ENCODE measurements around the gene MFSD11. TPM values are rescaled to one million over a fixed set of nuclear protein-coding genes. Genes with fewer than 3 reads are reported as not detected.
"Not testable (repeated sequence)": the region's sequence is repeated elsewhere in the genome, so short reads cannot be mapped to it uniquely, and the experiment has no call there.

Gene MFSD11
- total RNA-seq, 1 donor from 2014 or later: 39.7 TPM

DNA sequence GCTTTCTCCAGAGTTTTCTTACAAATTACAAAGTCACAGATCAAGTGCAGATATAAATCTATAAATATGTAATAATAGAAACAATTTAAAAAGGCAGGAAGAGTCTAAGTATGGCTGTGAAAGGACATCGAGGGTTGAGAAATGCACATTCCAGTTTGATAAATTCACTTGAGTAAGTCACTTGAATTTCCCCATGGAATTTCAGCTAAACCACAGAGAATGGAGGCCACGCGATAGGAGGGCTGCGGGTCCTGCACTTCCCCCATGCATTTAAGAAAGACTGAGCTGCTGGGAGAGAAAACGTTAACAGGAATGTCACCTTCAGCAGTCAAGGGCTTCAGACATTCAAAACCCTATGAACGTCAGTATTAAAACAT is 21.1 kb upstream of the MFSD11 start:
- H3K27me3 Mint-ChIP-seq (ENCODE audit: low read depth): no peaks in the 10 kb centered on the region
- TF ChIP-seq, protein P1, sequence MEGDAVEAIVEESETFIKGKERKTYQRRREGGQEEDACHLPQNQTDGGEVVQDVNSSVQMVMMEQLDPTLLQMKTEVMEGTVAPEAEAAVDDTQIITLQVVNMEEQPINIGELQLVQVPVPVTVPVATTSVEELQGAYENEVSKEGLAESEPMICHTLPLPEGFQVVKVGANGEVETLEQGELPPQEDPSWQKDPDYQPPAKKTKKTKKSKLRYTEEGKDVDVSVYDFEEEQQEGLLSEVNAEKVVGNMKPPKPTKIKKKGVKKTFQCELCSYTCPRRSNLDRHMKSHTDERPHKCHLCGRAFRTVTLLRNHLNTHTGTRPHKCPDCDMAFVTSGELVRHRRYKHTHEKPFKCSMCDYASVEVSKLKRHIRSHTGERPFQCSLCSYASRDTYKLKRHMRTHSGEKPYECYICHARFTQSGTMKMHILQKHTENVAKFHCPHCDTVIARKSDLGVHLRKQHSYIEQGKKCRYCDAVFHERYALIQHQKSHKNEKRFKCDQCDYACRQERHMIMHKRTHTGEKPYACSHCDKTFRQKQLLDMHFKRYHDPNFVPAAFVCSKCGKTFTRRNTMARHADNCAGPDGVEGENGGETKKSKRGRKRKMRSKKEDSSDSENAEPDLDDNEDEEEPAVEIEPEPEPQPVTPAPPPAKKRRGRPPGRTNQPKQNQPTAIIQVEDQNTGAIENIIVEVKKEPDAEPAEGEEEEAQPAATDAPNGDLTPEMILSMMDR (IDR thresholded peaks at IDR 0.05; ENCODE audit: unreplicated experiment): no peak
- H3K27ac Mint-ChIP-seq: no peak overlapping the region
- H3K4me1 Mint-ChIP-seq: no peaks in the 10 kb centered on the region
- DNase-seq (ENCODE audit: low spot score in 2 of 2, unreplicated experiment in 2 of 2): no peak
- H3K9me3 Mint-ChIP-seq: no peaks in the 10 kb centered on the region
- H3K4me3 Mint-ChIP-seq: no peak overlapping the region
- H3K36me3 Mint-ChIP-seq: peaks cover 45% of the 10 kb centered on the region

DNA sequence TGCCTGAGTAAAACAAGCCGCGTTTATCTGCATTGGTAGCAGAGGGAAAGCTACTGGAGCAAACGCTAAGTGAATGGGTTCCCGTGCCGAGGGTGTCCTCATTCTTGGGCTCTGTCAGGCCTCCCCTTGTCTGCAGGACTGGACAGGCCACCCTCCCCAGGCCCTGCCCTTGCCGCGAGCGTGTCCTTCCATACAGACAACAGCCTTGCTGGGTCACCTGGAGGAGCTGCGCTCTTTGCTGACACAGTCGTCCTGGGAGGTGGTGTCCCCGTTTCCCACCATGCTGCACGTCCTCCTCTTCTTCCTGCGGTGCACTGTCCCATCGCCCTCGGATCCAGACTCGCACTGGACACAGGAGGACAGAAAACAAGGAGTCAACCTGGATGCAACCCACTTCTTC is 19.4 kb upstream of the MFSD11 start:
- Mint-ChIP-seq H3K4me1 (no peaks in the 10 kb centered on the region), H3K4me3 (no peak overlapping the region), H3K9me3 (no peaks in the 10 kb centered on the region), H3K36me3 (peaks cover 51% of the 10 kb centered on the region), H3K27ac (no peak overlapping the region), H3K27me3 (ENCODE audit: low read depth) (no peaks in the 10 kb centered on the region)
- TF ChIP-seq, protein P1 (IDR thresholded peaks at IDR 0.05; ENCODE audit: unreplicated experiment): no peak
- no peak for DNase-seq (ENCODE audit: low spot score in 2 of 2, unreplicated experiment in 2 of 2)

DNA sequence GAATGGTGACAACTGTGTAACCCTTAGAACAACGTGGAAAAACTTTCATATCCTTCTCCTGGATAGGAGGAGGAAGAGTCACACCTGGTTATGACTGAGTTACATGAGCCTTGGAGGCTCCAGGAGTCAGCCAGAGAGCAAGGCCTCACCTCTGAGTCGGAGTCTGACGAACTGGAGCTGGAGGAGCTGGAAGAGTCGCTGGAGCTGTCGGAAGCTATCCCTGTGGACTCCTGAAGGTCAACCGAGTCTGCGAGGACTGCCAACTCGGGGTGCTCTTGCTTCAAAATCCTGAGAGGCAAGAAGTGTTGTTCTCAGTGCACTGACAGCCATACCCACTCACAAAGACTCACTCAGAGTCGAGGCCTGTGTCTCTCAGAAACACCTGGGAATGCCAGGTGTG is 17.7 kb upstream of the MFSD11 start:
- Mint-ChIP-seq H3K4me1 (peaks cover 3% of the 10 kb centered on the region), H3K36me3 (peaks cover 44% of the 10 kb centered on the region)
- DNase-seq (ENCODE audit: low spot score in 2 of 2, unreplicated experiment in 2 of 2): no peak

DNA sequence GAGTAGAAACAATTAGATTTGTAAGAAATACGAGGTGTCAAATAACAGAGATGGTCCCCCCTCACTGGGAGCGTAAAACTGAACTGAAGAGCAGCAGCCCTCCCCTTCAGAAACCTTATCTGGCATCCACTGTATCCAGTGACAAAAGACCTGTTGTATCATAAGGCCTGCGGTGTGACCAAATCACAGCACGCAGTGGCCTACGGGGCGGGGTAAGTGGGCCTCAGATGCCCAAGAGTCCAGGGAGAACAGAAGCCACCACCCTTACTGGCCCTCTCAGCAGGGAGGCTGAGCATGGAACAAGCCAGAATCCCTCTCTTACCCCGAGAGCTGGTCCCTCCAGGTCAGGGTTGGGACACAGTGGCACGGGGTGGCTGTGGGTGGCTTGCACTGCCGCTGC is 17.0 kb upstream of the MFSD11 start:
- Mint-ChIP-seq H3K36me3 (peaks cover 41% of the 10 kb centered on the region), H3K27me3 (ENCODE audit: low read depth) (no peaks in the 10 kb centered on the region), H3K4me3 (no peak overlapping the region), H3K27ac (no peak overlapping the region), H3K9me3 (no peaks in the 10 kb centered on the region), H3K4me1 (peaks cover 8% of the 10 kb centered on the region)
- no peak for DNase-seq (ENCODE audit: low spot score in 2 of 2, unreplicated experiment in 2 of 2)
- TF ChIP-seq, protein P1 (IDR thresholded peaks at IDR 0.05; ENCODE audit: unreplicated experiment): no peak

More for the DNA sequence above, 17.7 kb upstream of the MFSD11 start:
- H3K9me3 Mint-ChIP-seq: no peaks in the 10 kb centered on the region
- TF ChIP-seq, protein P1 (IDR thresholded peaks at IDR 0.05; ENCODE audit: unreplicated experiment): no peak
- H3K27me3 Mint-ChIP-seq (ENCODE audit: low read depth): no peaks in the 10 kb centered on the region
- H3K27ac Mint-ChIP-seq: no peak overlapping the region
- H3K4me3 Mint-ChIP-seq: no peak overlapping the region

DNA sequence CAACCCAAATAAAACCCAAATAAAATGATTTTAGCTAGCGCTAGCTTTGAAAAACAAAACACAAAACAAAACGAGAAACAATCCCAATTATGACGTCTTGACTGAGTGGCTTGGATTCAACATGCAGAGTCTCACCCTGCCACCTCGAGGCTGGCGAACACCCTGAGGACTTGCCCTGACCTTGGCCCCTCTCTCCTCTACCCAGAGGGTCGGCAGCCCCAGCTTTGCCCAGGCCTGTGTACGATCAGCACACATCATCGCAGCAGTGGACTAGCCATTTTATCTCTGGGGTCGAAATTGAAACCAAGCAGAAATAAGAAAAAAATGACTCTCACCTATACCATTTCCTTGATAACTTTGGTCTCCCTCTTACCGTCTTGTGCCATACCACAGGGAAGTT is 16.5 kb upstream of the MFSD11 start:
- Mint-ChIP-seq H3K36me3 (peaks cover 35% of the 10 kb centered on the region), H3K27ac (no peak overlapping the region), H3K27me3 (ENCODE audit: low read depth) (no peaks in the 10 kb centered on the region), H3K4me3 (no peak overlapping the region), H3K4me1 (peaks cover 9% of the 10 kb centered on the region), H3K9me3 (no peaks in the 10 kb centered on the region)
- no peak for DNase-seq (ENCODE audit: low spot score in 2 of 2, unreplicated experiment in 2 of 2)
- TF ChIP-seq, protein P1 (IDR thresholded peaks at IDR 0.05; ENCODE audit: unreplicated experiment): no peak

DNA sequence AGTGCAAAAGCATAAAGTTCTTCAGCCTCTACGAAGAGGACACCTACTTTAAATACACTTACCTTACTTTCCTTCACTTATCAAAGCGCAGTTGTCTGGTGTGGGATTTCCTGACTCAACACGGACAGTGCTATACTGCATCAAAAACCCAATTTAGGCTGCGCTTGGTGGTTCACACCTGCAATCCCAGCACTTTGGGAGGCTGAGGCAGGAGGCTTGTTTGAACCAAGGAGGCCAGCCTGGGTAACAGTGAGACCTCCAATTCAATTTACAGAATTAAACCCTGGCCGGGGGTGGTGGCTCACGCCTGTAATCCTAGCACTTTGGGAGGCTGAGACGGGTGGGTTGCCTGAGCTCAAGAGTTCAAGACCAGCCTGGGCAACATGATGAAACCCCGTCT is 15.6 kb upstream of the MFSD11 start:
- TF ChIP-seq, protein P1 (IDR thresholded peaks at IDR 0.05; ENCODE audit: unreplicated experiment): no peak
- peaks cover 10% of the 10 kb centered on the region for H3K4me1 Mint-ChIP-seq
- no peak for DNase-seq (ENCODE audit: low spot score in 2 of 2, unreplicated experiment in 2 of 2)
- no peak overlapping the region for H3K4me3 Mint-ChIP-seq
- no peaks in the 10 kb centered on the region for H3K27me3 Mint-ChIP-seq (ENCODE audit: low read depth)
- no peak overlapping the region for H3K27ac Mint-ChIP-seq
- H3K36me3 Mint-ChIP-seq: peaks cover 35% of the 10 kb centered on the region
- no peaks in the 10 kb centered on the region for H3K9me3 Mint-ChIP-seq

DNA sequence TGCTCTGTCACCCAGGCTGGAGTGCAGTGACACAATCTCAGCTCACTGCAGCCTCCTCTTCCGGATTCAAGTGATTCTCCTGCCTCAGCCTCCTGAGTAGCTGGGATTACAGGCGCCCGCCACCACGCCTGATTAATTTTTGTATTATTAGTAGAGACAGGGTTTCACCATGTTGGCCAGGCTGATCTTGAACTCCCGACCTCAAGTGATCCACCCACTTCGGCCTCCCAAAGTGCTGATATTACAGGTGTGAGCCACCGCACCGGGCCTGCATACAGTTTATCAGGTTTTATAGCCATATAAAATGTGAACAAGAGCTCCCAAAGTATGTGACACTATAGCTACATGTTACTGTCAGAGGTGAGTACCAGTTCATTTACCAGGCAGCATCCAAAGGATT is 14.9 kb upstream of the MFSD11 start:
- H3K9me3 Mint-ChIP-seq; DNase-seq (ENCODE audit: low spot score in 2 of 2, unreplicated experiment in 2 of 2); H3K27me3 Mint-ChIP-seq (ENCODE audit: low read depth); H3K4me3 Mint-ChIP-seq; H3K27ac Mint-ChIP-seq: not testable (repeated sequence)
- peaks cover 35% of the 10 kb centered on the region for H3K36me3 Mint-ChIP-seq
- H3K4me1 Mint-ChIP-seq: peaks cover 17% of the 10 kb centered on the region

Measured in mesothelial cell of epicardium (in vitro differentiated cells).